GM12878 (cell line): ENCODE measurements around the gene POLR1H.

Experiments
- IKZF1 ChIP-seq: fragments of 450-650 bp; conservative IDR thresholded peaks from 2 replicates; pipeline ENCODE4 v1.6.1; 2017; ENCODE audit warnings: antibody characterized with exemption, mild to moderate bottlenecking
- PKNOX1 ChIP-seq: fragments of 450-650 bp; IDR thresholded peaks from 2 replicates; pipeline ENCODE4 v1.6.1; 2016; ENCODE audit warnings: mild to moderate bottlenecking

- TF ChIP-seq PKNOX1 (no peak; the same call in 1 of the 2 replicates), IKZF1 (no peak; the same call in 1 of the 2 replicates)
These were observed 42.2 kb downstream of the POLR1H start for GRCh38 chr6:30102970-30103871.
